B cell (primary cell): ENCODE measurements around the gene CDYL. TPM values are rescaled to one million over a fixed set of nuclear protein-coding genes. Genes with fewer than 3 reads are reported as not detected.

Experiments used
- ATAC-seq: fragments of 200-7000 bp; cut with Tn5 transposase; one replicate; pipeline ENCODE4 v1.10.0; 2021; ENCODE audit warnings: low read depth, mild to moderate bottlenecking, moderate number of reproducible peaks, moderate library complexity
- CTCF ChIA-PET: fragments of 350-600 bp; sonication (Branson Sonifier 250); formaldehyde crosslinking; loops from one replicate; lab custom pipeline; 2021; ENCODE audit warnings: antibody characterized with exemption, inconsistent platforms; lab: Charles Lee
- POLR2A ChIA-PET: fragments of 350-600 bp; sonication (Branson Sonifier 250); formaldehyde crosslinking; loops from one replicate; lab custom pipeline; 2021; ENCODE audit warnings: antibody characterized with exemption; lab: Charles Lee
- DNase-seq: peaks from one replicate; pipeline ENCODE4 v3.0.0; 2013
- H2AFZ ChIP-seq: 2 replicates; pipeline ENCODE4 v1.6.1; 2012; ENCODE audit warnings: mild to moderate bottlenecking, low read depth, low read length; ENCODE audit not compliant: insufficient read depth, poor library complexity, severe bottlenecking
- H3K27ac ChIP-seq, 2 donors: 1 replicate in 1 of 2; 2 replicates in 1 of 2; pipeline ENCODE4 v1.5.1; 2012 to 2013; ENCODE audit warnings: low read length in 2 of 2, mild to moderate bottlenecking in 2 of 2, moderate library complexity in 1 of 2
- H3K27me3 ChIP-seq, 4 experiments: fragments of 200-600 bp in 1 of 4; sonication (generic) in 1 of 4; replicated peaks in 1 of 4; 1 replicate in 2 of 4; 2 replicates in 2 of 4; pipeline versions ENCODE4 v1.6.1 to v1.7.0; 2013 to 2016; ENCODE audit warnings: low read length in 3 of 4, mild to moderate bottlenecking in 2 of 4, mixed read lengths in 1 of 4, moderate library complexity in 1 of 4; ENCODE audit not compliant: insufficient read depth in 4 of 4, control insufficient read depth in 3 of 4; ENCODE audit errors: control extremely low read depth in 1 of 4
- H3K36me3 ChIP-seq, 2 experiments: replicated peaks in 1 of 2; 1 replicate in 1 of 2; 2 replicates in 1 of 2; pipeline versions ENCODE4 v1.6.1 to v1.7.1; 2013; ENCODE audit warnings: low read length in 1 of 2; ENCODE audit not compliant: insufficient read depth in 2 of 2, control insufficient read depth in 1 of 2; ENCODE audit errors: control extremely low read depth in 1 of 2, extremely low read depth in 1 of 2
- H3K4me1 ChIP-seq, 2 donors: fragments of 200-600 bp in 1 of 2; sonication (generic) in 1 of 2; 1 replicate in 1 of 2; 2 replicates in 1 of 2; pipeline versions ENCODE4 v1.5.1 to v1.6.1; 2013 to 2017; ENCODE audit warnings: low read length in 2 of 2; ENCODE audit not compliant: control insufficient read depth in 2 of 2, insufficient read depth in 2 of 2
- H3K4me2 ChIP-seq: replicated peaks from 2 replicates; pipeline ENCODE3; 2012; ENCODE audit warnings: mild to moderate bottlenecking, low read depth, low read length; ENCODE audit not compliant: poor library complexity, severe bottlenecking
- H3K4me3 ChIP-seq, 5 experiments: fragments of 200-600 bp in 1 of 5; sonication (generic) in 1 of 5; 1 replicate in 3 of 5; 2 replicates in 2 of 5; pipeline versions ENCODE4 v1.5.1 to v1.7.0; 2011 to 2016; ENCODE audit warnings: low read length in 4 of 5, mild to moderate bottlenecking in 4 of 5, low read depth in 2 of 5, control low read depth in 1 of 5, moderate library complexity in 1 of 5; ENCODE audit not compliant: insufficient read depth in 1 of 5; ENCODE audit errors: control extremely low read depth in 1 of 5, extremely low read depth in 1 of 5
- H3K79me2 ChIP-seq: fragments of 200-600 bp; sonication (generic); one replicate; pipeline ENCODE4 v1.6.0; 2016; ENCODE audit warnings: low read length; ENCODE audit not compliant: control insufficient read depth, insufficient read depth
- H3K9ac ChIP-seq: fragments of 200-600 bp; sonication (generic); 2 replicates; pipeline ENCODE4 v1.6.1; 2017; ENCODE audit warnings: mild to moderate bottlenecking, low read length, moderate library complexity
- H3K9me3 ChIP-seq, 3 donors: one replicate each; pipeline versions ENCODE4 v1.6.1 to v1.7.1; 2013; ENCODE audit warnings: low read length in 2 of 3; ENCODE audit not compliant: control insufficient read depth in 2 of 3, insufficient read depth in 1 of 3; ENCODE audit errors: control extremely low read depth in 1 of 3
- H4K20me1 ChIP-seq: 2 replicates; pipeline ENCODE4 v1.6.0; 2012; ENCODE audit warnings: mild to moderate bottlenecking, low read length; ENCODE audit not compliant: insufficient read depth, control insufficient read depth, poor library complexity, severe bottlenecking
- H3K27ac Mint-ChIP-seq: one replicate; pipeline ENCODE4 v1.8.0; 2021; ENCODE audit warnings: mixed read lengths
- H3K27me3 Mint-ChIP-seq: one replicate; pipeline ENCODE4 v1.8.0; 2021; ENCODE audit warnings: mixed read lengths
- H3K4me1 Mint-ChIP-seq: one replicate; pipeline ENCODE4 v1.8.0; 2021; ENCODE audit warnings: mixed read lengths
- H3K4me3 Mint-ChIP-seq: one replicate; pipeline ENCODE4 v1.8.0; 2021; ENCODE audit warnings: mixed read lengths
- H3K9me3 Mint-ChIP-seq: one replicate; pipeline ENCODE4 v1.8.0; 2022; ENCODE audit warnings: mixed read lengths; ENCODE audit not compliant: insufficient read depth
- CTCF ChIP-seq: fragments of 200-600 bp; IDR thresholded peaks from one replicate; pipeline ENCODE4 v1.8.0; 2022; ENCODE audit warnings: antibody characterized with exemption, mild to moderate bottlenecking
- EZH2 ChIP-seq: IDR thresholded peaks from 2 replicates; pipeline ENCODE4 v1.6.1; 2012; ENCODE audit warnings: borderline replicate concordance, low read depth, mild to moderate bottlenecking, moderate library complexity, low read length; ENCODE audit not compliant: insufficient read depth, poor library complexity, severe bottlenecking
- WGBS: methylation state at CpG from one replicate; pipeline ENCODE4 v1.1.5; 2013; ENCODE audit warnings: missing lambda C conversion rate; ENCODE audit not compliant: insufficient coverage; 5-methylcytosine and 5-hydroxymethylcytosine counted together
- intact Hi-C: fragments of 100-400 bp; cut with micrococcal nuclease; formaldehyde crosslinking; loops from one replicate; pipeline ENCODE4 v1.10.0; 2022
- polyA plus RNA-seq: library from polyadenylated mRNA; depleted of rRNA; stranded (reverse); fragments of >200 nt; gene quantifications from 2 replicates; pipeline ENCODE4 v1.2.3, GENCODE V29; 2012
- total RNA-seq, 2 donors: library from RNA; stranded (reverse); fragments of 120-200 nt in 1 of 2; gene quantifications; 1 replicate in 1 of 2; 2 replicates in 1 of 2; pipeline versions ENCODE4 v1.2.3 to v1.2.4, GENCODE V29; 2013 to 2022

Gene CDYL
- total and polyA plus RNA-seq, 2 donors (not counting 1 experiment from before 2014, with no cell fraction given): 15.6 to 63.0 TPM

GRCh38 chr6:4858194-4859015 is 82.2 kb downstream of the CDYL start:
- no peak for TF ChIP-seq CTCF
- TF ChIP-seq EZH2: no peak
- DNase-seq (no peak), ATAC-seq (no peak)
- intact Hi-C loops: no loop called here
- no peak overlapping the region for H3K4me3 ChIP-seq
- no peak overlapping the region for H3K9ac ChIP-seq
- Mint-ChIP-seq H3K4me3 (no peak overlapping the region), H3K9me3 (no peaks in the 10 kb centered on the region), H3K27ac (no peak overlapping the region), H3K27me3 (no peaks in the 10 kb centered on the region), H3K4me1 (peaks cover 67% of the 10 kb centered on the region)
- peaks cover 1 to 3% of the 10 kb centered on the region in 2 experiments for H3K36me3 ChIP-seq
- peaks cover 53% of the 10 kb centered on the region for H4K20me1 ChIP-seq
- H3K79me2 ChIP-seq: peaks cover 88% of the 10 kb centered on the region
- CTCF ChIA-PET: interaction anchor here (0.7 to 1.6 kb wide), 2 partner anchors 10 to 128 kb away, joined by 4 to 5 read pairs; no protein-coding TSS in a partner anchor
- peaks cover 0 to 2% (median 0%) of the 10 kb centered on the region in 3 donors for H3K9me3 ChIP-seq
- H2AFZ ChIP-seq: no peak overlapping the region
- no peak overlapping the region for H3K27ac ChIP-seq
- 100% methylated on average over 5 of the region's 8 CpGs for WGBS
- no peak overlapping the region for H3K4me2 ChIP-seq
- no peaks in the 10 kb centered on the region for H3K4me1 ChIP-seq
- POLR2A ChIA-PET: no interaction called here
- no peaks in the 10 kb centered on the region for H3K27me3 ChIP-seq

- H3K9ac ChIP-seq: no peak overlapping the region
- no peak overlapping the region for H3K4me2 ChIP-seq
- H3K4me1 ChIP-seq: no peaks in the 10 kb centered on the region
- no peak for TF ChIP-seq EZH2
- no peak for TF ChIP-seq CTCF
- no peak overlapping the region for H2AFZ ChIP-seq
- 100% methylated on average over 1 of the region's 2 CpGs for WGBS
- Mint-ChIP-seq H3K4me3 (no peak overlapping the region), H3K9me3 (peaks cover 14% of the 10 kb centered on the region), H3K27me3 (no peaks in the 10 kb centered on the region), H3K27ac (no peak overlapping the region), H3K4me1 (peaks cover 66% of the 10 kb centered on the region)
- peaks cover 34% of the 10 kb centered on the region for H4K20me1 ChIP-seq
- H3K79me2 ChIP-seq: peaks cover 88% of the 10 kb centered on the region
- no peak for DNase-seq
- no peak for ATAC-seq
- intact Hi-C loops: no loop called here
- peaks cover 0 to 1% of the 10 kb centered on the region in 2 experiments for H3K36me3 ChIP-seq
- no peaks in the 10 kb centered on the region for H3K27me3 ChIP-seq
- ChIA-PET POLR2A (no interaction called here), CTCF (no interaction called here)
- H3K4me3 ChIP-seq: no peak overlapping the region
- no peak overlapping the region for H3K27ac ChIP-seq
- peaks cover 0 to 15% (median 5%) of the 10 kb centered on the region in 3 donors for H3K9me3 ChIP-seq
Measured at GRCh38 chr6:4860387-4860786, 84.2 kb downstream of the CDYL start.
